Measurements from ENCODE around the gene LCT.

GRCh38 chr2:135825131-135825530, 11.9 kb downstream of the LCT start:
- TF ChIP-seq POLR2A (IDR thresholded peaks at IDR 0.05) = no peak
- TF ChIP-seq, protein P1, sequence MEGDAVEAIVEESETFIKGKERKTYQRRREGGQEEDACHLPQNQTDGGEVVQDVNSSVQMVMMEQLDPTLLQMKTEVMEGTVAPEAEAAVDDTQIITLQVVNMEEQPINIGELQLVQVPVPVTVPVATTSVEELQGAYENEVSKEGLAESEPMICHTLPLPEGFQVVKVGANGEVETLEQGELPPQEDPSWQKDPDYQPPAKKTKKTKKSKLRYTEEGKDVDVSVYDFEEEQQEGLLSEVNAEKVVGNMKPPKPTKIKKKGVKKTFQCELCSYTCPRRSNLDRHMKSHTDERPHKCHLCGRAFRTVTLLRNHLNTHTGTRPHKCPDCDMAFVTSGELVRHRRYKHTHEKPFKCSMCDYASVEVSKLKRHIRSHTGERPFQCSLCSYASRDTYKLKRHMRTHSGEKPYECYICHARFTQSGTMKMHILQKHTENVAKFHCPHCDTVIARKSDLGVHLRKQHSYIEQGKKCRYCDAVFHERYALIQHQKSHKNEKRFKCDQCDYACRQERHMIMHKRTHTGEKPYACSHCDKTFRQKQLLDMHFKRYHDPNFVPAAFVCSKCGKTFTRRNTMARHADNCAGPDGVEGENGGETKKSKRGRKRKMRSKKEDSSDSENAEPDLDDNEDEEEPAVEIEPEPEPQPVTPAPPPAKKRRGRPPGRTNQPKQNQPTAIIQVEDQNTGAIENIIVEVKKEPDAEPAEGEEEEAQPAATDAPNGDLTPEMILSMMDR (IDR thresholded peaks at IDR 0.05) = no peak
